SU-DHL-6 (cell line): Measurements from ENCODE around the gene ASH1L.

Experiments used
- EZH2phosphoT487 ChIP-seq: fragments of 200-600 bp; sonication (generic), shearing (Covaris generic); conservative IDR thresholded peaks from 2 replicates; pipeline ENCODE4 v1.6.1; 2018; ENCODE audit warnings: mild to moderate bottlenecking, antibody characterized with exemption, low read length, moderate library complexity, mixed read lengths
- TF ChIP-seq, protein P1 (sequence below): fragments of 200-600 bp; sonication (generic); IDR thresholded peaks from one replicate; pipeline ENCODE4 v1.5.1; 2017; ENCODE audit warnings: antibody characterized with exemption, mild to moderate bottlenecking, low read length, moderate library complexity; ENCODE audit not compliant: insufficient read depth, poor library complexity, severe bottlenecking

GRCh38 chr1:155360051-155360450 lies 202.6 kb downstream of the ASH1L start:
- TF ChIP-seq, protein P1, sequence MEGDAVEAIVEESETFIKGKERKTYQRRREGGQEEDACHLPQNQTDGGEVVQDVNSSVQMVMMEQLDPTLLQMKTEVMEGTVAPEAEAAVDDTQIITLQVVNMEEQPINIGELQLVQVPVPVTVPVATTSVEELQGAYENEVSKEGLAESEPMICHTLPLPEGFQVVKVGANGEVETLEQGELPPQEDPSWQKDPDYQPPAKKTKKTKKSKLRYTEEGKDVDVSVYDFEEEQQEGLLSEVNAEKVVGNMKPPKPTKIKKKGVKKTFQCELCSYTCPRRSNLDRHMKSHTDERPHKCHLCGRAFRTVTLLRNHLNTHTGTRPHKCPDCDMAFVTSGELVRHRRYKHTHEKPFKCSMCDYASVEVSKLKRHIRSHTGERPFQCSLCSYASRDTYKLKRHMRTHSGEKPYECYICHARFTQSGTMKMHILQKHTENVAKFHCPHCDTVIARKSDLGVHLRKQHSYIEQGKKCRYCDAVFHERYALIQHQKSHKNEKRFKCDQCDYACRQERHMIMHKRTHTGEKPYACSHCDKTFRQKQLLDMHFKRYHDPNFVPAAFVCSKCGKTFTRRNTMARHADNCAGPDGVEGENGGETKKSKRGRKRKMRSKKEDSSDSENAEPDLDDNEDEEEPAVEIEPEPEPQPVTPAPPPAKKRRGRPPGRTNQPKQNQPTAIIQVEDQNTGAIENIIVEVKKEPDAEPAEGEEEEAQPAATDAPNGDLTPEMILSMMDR = no peak
- no peak for TF ChIP-seq EZH2phosphoT487
